ENCODE measurements around the gene TTC14.

The TTC14 gene

DNA sequence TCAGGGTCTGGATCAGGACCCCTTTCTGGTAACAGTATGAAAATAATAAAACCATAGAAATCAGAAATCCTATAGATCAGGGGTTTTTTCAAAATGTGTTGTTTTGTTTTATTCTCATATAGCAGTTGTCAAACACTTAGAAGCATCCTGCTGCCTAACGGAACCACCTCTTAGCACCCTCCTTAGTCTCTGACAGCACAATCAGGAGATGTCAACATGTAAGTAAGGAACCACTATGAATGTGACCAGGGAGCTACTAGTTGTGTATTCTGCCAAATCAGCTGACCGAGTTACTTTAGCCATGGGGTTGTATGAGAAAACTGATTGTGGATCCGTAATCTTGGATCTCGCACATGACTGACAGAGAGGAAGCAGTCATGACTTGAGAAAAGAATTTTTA is 55.1 kb downstream of the TTC14 start:
- TF ChIP-seq CTCF (IDR thresholded peaks at IDR 0.05; ENCODE audit: borderline replicate concordance, control extremely low read depth, extremely low read depth, insufficient read depth, missing control alignments), result no peak
- no peak for DNase-seq (ENCODE audit: low spot score)
- in situ Hi-C loops (cut with MboI; ENCODE audit: low sequenced_read_pairs, unreplicated experiment), result no loop called here

Data from GM13976 (cell line).